Gastrocnemius medialis (tissue), 4 donors: ENCODE results near the gene KLHL42.

ENCODE experiments used
- POLR2A ChIP-seq, 2 donors: fragments of 450-650 bp; IDR thresholded peaks; one replicate each; pipeline ENCODE4 v1.6.1; 2017; ENCODE audit warnings: antibody characterized with exemption in 2 of 2, mild to moderate bottlenecking in 2 of 2, moderate library complexity in 2 of 2
- TF ChIP-seq, protein P1 (sequence below), 5 experiments: fragments of 450-650 bp in 3 of 5; fragments of 200-600 bp in 2 of 5; sonication (generic) in 2 of 5; IDR thresholded peaks in 4 of 5; conservative IDR thresholded peaks in 1 of 5; 1 replicate in 4 of 5; 2 replicates in 1 of 5; pipeline ENCODE4 v1.5.1; 2016 to 2019; ENCODE audit warnings: antibody characterized with exemption in 5 of 5, mild to moderate bottlenecking in 3 of 5, moderate library complexity in 3 of 5

DNA sequence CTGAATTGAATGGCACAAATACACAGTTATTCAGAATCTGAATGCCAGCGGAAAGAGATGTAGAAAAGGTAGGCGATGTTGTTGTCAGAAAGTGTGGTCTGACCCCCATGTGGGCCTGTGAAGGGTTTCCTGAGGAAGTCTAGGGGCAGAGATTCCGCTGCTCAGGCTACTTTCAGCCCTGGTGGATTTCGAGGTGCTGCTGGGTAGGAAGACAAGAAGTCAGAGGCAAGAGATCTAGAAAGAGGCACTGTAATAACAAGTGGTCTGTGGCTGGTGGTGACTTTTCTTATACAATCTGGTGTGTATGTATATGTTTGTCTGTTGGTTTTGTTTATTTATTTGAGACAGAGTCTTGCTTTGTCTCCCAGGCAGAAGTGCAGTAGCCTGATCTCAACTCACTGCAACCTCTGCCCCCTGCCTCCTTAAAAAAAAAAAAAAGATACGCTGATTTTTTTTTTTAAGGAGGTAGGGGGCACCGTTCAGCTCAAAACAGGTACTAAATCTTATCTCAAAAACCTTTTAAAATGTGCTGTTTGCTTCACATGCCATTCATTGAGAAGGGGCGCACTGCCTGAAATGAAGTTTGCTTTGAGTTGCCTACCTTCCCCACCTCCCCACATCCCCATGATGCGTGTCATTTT is 27.1 kb downstream of the KLHL42 start:
- TF ChIP-seq, protein P1, sequence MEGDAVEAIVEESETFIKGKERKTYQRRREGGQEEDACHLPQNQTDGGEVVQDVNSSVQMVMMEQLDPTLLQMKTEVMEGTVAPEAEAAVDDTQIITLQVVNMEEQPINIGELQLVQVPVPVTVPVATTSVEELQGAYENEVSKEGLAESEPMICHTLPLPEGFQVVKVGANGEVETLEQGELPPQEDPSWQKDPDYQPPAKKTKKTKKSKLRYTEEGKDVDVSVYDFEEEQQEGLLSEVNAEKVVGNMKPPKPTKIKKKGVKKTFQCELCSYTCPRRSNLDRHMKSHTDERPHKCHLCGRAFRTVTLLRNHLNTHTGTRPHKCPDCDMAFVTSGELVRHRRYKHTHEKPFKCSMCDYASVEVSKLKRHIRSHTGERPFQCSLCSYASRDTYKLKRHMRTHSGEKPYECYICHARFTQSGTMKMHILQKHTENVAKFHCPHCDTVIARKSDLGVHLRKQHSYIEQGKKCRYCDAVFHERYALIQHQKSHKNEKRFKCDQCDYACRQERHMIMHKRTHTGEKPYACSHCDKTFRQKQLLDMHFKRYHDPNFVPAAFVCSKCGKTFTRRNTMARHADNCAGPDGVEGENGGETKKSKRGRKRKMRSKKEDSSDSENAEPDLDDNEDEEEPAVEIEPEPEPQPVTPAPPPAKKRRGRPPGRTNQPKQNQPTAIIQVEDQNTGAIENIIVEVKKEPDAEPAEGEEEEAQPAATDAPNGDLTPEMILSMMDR (IDR thresholded peaks at IDR 0.05 in 4 of 5, conservative IDR thresholded peaks at IDR 0.05 in 1 of 5) = no peak
- TF ChIP-seq POLR2A (IDR thresholded peaks at IDR 0.05) = no peak
